ENCODE measurements around the gene GINS1.
A peak's percentile ranks its signal among the peaks of the same experiment; 100 is the strongest.
"Not testable (repeated sequence)": the region's sequence is repeated elsewhere in the genome, so short reads cannot be mapped to it uniquely, and the experiment has no call there.

The GINS1 gene

GRCh38 chr20:25390538-25391528 lies 16.6 kb upstream of the GINS1 start, which contains the start of gene ABHD12:
Gene ABHD12 (minus strand): TSS chr20:25390835. CDS start chr20:25390703, 132 bp downstream.
- DNase-seq: peak; percentile 94

GRCh38 chr20:25394276-25394675 lies 13.2 kb upstream of the GINS1 start:
- no peak for DNase-seq

DNA sequence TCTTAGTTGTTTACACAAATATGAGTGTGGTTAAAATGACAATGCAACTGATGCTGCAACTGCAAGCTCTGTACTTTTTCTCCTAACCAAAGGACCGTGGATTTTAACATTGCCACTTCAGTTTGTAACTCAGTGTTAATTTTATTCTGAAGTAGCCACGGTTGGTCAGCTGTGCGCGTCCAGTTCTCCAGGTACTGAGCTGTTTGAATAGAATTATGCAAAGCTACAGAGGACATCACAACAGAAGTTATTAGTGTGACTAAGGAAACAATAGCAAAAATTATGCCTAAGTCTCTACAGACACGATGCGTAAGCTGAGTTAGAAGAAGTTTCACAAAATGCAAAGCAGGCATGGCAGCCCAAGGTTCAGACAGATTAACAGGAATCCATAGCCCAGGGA lies 12.5 kb upstream of the GINS1 start:
- no peak for DNase-seq

DNA sequence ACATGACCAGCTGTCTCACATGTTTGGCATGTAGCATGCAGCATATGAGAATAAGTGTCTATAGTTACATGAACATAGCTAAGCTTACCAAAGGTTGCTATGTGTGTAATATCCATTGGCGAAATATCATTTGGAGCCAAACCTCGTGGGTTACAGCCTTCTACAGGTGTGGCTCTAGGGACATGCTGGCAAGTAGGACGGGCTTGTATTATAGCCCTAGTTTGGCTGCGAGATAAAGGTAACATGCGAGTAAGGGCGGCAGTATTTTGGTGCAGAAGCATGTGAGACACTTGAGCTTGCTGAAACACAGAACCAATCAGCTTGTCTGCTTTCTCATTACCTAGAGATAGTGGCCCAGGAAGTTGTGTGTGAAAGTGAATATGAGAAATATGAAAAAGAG lies 10.4 kb upstream of the GINS1 start:
- no peak for DNase-seq

DNA sequence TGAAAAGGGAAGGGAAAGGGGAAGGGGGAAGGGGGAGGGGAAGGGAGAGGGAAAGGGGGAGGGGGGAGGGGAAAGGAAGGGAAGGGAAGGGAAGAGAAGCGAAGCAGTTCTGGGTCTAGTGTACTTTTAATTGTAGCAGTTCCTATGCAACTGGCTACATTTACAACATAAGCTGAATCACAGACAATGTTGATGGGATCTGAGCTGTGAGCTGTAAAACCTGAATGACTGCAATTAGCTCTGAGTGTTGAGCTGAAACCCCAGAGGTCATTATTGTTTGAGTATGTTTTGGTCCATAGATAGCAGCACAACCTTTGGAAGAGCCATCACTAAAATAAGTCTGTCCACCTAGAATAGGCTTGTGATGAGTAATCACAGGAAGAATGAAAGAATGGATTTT lies 9.7 kb upstream of the GINS1 start:
- no peak for DNase-seq

DNA sequence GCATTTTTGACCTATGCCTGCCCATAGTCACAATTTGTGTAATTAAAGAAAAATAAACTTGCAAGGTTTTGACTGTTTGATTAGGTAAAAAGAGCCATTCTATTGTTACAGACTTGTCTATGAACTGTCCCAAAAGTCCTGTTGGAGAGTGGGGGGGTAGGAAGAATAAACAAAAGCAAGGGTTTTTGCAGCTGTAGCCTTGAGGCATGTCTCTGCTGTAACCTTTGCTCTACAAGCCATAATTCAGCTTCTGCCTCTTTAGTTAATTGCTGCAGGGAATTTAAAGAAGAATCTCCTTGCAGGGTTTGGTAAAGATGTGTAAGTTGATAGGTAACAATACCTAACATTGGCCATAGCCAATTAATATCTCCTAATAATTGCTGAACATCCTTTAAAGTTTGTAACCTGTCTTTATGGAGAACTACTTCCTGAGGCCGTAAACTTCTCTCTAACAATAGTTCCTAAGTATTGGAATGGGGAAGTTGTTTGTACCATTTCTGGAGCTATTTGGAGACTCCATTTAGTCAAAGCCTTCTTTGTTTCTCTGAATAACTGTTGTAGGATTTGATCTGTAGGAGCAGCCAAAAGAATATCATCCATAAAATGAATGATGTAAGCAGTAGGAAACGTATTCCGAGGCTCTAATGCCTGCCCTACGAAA lies 9.0 kb upstream of the GINS1 start:
- DNase-seq: no peak

DNA sequence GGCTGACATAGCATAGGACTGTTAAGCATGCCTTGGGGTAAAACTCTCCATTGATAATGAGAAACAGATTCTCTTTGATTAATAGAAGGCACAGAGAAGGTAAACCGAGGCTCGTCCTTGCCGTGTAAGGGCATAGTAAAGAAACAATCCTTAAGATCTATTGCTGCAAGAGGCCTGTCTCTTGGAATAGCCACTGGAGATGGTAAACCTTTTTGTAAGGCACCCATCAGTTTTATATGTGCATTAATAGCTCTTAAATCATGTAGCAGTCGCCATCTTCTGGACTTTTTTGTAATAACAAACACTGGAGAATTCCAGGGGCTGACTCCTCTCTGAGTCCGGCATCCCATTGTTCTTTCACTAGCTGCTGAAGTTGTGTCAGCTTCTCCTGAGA lies 8.4 kb upstream of the GINS1 start:
- no peak for DNase-seq

- not testable (repeated sequence) for DNase-seq
These were observed 7.2 kb upstream of the GINS1 start for GRCh38 chr20:25400291-25400732.

DNA sequence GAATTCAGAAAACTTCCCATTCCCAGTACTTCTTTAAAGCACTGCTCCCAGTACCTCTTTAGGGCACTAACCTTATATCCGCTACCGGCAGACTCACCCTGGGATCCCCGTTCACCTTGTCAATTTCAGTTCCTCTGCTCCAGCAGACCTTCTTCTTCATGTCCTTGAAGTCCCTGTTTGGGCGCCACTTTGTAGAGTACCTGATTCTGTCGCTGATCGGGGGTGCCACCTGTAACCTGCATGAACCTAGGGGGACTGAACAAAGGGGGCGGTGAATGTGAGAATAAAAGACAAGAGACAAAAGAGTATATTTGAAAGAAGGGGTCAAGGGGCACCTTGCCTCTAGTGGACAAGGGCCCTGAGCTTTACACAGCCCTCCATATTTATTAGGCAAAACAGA lies 4.9 kb upstream of the GINS1 start:
- DNase-seq: no peak

GRCh38 chr20:25408170-25408547 lies 686 bp downstream of the GINS1 start:
- no peak for DNase-seq

GRCh38 chr20:25408890-25409289 lies 1.4 kb downstream of the GINS1 start:
- DNase-seq: no peak

GRCh38 chr20:25418776-25419175 lies 11.3 kb downstream of the GINS1 start:
- no peak for DNase-seq

DNA sequence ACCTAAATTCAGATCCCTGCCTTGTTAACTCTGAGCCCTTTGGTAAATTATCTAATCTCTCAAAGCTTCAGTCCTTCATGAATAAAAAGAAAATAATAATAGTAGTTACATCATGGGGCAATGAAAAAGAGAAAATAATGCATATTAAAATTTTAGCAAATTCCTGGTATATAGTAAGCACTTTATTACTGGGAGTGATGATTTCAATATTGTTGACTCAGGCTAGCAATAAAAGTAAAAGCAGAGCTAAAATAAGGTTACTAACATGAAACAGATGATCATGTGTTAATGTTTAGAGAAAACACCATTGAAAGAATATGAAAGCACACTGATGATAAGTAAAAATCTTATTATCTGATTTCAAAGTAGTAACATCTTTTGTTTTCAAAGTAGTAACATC lies 13.6 kb downstream of the GINS1 start:
- DNase-seq: no peak

GRCh38 chr20:25422032-25422431 lies 14.6 kb downstream of the GINS1 start:
- DNase-seq: no peak

DNA sequence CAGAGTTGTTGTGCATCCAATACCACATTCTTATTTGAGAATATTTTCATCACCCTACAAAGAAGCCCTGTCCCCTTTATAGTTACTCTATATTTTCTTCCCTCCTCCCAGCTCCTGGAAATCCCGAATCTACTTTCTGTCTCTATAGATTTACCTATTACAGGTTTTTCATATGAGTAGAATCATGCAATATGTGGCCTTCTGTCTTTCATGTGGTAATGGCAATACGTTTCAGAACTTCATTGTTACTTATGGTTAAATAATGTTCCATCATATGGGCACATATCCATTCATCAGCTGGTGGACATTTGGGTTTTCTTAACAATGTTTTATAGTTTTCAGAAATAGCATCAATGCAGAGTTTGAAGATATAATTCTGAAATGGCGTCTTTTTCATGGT lies 17.1 kb downstream of the GINS1 start:
- DNase-seq: no peak

- no peak for DNase-seq
These were observed 29.7 kb downstream of the GINS1 start for GRCh38 chr20:25437153-25437581.

DNA sequence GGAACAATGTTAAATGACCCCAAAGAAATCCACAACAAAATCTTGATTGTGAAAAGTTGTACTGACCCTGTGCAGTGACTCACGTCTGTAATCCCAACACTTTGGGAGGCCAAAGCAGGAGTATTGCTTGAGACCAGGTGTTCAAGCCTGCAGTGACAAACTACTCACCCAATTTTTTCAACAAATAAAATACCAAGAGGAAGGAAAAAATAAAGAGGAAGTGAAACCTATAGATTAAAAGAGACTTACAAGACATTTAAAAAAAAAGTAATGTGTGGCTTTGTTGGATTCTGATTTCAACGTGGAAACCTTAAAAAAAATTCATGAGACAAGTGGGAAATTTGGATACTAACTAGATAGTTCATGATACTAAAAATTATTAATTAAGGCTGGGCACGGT lies 31.9 kb downstream of the GINS1 start:
- DNase-seq: no peak

GRCh38 chr20:25444556-25444955 lies 37.1 kb downstream of the GINS1 start:
- no peak for DNase-seq

DNA sequence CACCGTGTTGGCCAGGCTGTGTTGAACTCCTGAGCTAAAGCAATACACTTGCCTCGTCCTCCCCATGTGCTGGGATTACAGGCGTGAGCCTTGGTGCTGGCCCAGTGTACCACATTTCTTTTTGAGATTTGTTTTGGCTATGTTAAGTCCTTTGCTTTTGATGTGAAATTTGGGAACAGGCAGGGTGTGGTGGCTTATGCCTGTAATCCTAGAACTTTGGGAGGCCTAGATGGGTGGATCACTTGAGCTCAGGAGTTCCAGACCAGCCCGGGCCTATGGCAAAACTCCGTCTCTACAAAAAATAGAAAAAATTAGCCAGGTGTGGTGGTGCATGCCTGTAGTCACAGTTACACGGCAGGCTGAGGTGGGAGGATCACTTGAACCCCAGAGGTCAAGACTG lies 40.2 kb downstream of the GINS1 start:
- no peak for DNase-seq

DNA sequence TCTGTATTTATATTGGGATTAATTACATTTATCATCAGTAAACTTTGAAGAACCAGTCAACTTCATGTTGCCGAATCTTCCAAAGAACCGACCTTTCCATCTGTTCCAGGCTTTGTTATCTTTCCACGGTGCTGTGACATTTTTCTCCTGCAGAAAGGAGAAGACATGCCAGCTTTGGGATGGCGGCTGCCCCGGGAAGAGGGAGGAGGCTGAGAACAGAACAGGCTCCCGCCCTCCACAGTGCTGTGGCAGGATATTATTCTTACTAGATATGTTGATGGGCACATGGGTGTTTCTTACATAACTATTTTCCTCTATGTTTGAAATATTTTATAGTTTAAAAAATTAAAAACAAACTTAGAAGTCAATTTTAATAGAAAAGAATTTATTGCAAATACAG lies 44.9 kb downstream of the GINS1 start:
- DNase-seq: no peak

- no peak for DNase-seq
These were observed 45.8 kb downstream of the GINS1 start for GRCh38 chr20:25453035-25453810.

DNA sequence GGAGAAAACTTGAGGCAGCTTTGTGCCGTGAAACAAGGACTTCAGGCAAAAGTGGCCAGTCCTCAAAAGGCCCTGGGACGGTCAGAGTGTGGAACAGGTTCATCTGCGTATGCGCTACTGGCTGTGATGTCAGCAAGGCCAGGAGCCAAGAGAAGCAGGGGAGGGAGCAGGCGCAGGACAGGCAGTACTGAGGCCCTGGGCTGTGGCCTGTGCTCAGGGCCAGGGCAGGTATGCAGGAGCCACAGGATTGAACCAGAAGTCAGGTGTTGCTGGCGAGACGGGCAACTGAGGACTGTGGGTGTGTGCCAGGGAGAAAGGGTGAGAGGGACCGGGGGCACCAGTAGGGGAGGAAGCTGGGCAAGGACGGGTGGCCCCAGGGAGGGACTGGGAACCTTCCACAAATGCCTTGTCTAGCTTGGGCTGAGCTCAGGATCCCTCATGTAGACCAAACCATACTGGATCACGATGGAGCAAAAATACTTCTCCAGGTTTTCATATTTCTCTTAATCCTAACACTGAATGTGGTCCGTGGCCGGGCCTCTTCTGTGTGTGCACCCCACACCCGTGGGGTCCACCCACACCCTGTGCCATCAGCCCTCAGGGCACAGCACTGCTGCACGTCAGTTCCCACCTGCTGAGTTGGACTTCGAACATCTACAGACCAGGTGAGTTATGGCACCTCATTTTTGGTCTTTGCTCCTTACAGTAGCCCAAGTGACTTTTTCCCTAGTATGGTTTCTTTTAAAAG lies 46.9 kb downstream of the GINS1 start:
- no peak for DNase-seq
